Measurements from ENCODE around the gene ZAP70. TPM values are rescaled to one million over a fixed set of nuclear protein-coding genes. Genes with fewer than 3 reads are reported as not detected.

The ZAP70 gene
- total and polyA plus RNA-seq, 2 of the 13 experiments (the other 11 are each of a cell fraction or from before 2014, with no cell fraction given), result 0.51 to 4.0 TPM

DNA sequence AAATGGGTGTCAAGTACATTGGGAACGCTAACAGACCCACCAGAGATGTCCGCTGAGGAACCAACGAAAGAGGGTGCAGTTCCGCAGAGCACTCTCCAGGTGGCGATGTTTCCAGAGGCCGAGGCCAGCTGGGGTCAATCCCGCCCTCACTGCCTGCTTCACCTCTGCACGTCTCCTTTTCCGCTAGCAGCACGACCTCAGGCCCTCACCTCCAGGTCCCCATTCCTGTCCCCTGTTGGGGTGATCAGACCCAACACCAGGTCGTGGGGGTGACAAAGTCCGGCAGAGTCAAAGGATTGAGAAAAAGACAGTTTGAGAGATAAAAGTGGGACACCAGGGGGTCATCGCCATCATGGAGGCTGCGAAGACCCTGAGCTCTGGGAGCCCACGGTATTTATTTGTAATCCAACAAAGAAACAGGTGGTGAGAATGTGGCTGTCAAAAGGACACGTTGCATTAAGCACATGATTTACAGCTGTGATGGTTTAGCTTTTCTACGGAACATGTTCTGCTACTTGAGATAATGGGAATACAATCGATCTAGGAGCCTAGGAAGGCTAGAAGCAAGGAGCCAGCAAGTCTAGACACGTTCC, 27.3 kb downstream of the ZAP70 start (continued):
- no peak for TF ChIP-seq NFE2L1 (CRISPR knock-in tag; IDR thresholded peaks at IDR 0.05; ENCODE audit: borderline replicate concordance)
- TF ChIP-seq, protein P1, sequence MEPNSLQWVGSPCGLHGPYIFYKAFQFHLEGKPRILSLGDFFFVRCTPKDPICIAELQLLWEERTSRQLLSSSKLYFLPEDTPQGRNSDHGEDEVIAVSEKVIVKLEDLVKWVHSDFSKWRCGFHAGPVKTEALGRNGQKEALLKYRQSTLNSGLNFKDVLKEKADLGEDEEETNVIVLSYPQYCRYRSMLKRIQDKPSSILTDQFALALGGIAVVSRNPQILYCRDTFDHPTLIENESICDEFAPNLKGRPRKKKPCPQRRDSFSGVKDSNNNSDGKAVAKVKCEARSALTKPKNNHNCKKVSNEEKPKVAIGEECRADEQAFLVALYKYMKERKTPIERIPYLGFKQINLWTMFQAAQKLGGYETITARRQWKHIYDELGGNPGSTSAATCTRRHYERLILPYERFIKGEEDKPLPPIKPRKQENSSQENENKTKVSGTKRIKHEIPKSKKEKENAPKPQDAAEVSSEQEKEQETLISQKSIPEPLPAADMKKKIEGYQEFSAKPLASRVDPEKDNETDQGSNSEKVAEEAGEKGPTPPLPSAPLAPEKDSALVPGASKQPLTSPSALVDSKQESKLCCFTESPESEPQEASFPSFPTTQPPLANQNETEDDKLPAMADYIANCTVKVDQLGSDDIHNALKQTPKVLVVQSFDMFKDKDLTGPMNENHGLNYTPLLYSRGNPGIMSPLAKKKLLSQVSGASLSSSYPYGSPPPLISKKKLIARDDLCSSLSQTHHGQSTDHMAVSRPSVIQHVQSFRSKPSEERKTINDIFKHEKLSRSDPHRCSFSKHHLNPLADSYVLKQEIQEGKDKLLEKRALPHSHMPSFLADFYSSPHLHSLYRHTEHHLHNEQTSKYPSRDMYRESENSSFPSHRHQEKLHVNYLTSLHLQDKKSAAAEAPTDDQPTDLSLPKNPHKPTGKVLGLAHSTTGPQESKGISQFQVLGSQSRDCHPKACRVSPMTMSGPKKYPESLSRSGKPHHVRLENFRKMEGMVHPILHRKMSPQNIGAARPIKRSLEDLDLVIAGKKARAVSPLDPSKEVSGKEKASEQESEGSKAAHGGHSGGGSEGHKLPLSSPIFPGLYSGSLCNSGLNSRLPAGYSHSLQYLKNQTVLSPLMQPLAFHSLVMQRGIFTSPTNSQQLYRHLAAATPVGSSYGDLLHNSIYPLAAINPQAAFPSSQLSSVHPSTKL (CRISPR knock-in tag; IDR thresholded peaks at IDR 0.05), result 0 out of 2 replicates have a peak, but pooled peaks have one; percentile 27
- TF ChIP-seq DR1 (CRISPR knock-in tag; IDR thresholded peaks at IDR 0.05), result no peak
- TF ChIP-seq ZBTB8A (CRISPR knock-in tag; IDR thresholded peaks at IDR 0.05; ENCODE audit: borderline replicate concordance, low read depth), result no peak
- TF ChIP-seq, protein P2, sequence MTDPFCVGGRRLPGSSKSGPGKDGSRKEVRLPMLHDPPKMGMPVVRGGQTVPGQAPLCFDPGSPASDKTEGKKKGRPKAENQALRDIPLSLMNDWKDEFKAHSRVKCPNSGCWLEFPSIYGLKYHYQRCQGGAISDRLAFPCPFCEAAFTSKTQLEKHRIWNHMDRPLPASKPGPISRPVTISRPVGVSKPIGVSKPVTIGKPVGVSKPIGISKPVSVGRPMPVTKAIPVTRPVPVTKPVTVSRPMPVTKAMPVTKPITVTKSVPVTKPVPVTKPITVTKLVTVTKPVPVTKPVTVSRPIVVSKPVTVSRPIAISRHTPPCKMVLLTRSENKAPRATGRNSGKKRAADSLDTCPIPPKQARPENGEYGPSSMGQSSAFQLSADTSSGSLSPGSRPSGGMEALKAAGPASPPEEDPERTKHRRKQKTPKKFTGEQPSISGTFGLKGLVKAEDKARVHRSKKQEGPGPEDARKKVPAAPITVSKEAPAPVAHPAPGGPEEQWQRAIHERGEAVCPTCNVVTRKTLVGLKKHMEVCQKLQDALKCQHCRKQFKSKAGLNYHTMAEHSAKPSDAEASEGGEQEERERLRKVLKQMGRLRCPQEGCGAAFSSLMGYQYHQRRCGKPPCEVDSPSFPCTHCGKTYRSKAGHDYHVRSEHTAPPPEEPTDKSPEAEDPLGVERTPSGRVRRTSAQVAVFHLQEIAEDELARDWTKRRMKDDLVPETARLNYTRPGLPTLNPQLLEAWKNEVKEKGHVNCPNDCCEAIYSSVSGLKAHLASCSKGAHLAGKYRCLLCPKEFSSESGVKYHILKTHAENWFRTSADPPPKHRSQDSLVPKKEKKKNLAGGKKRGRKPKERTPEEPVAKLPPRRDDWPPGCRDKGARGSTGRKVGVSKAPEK (CRISPR knock-in tag; IDR thresholded peaks at IDR 0.05; ENCODE audit: borderline replicate concordance), result no peak
- TF ChIP-seq, protein P3, sequence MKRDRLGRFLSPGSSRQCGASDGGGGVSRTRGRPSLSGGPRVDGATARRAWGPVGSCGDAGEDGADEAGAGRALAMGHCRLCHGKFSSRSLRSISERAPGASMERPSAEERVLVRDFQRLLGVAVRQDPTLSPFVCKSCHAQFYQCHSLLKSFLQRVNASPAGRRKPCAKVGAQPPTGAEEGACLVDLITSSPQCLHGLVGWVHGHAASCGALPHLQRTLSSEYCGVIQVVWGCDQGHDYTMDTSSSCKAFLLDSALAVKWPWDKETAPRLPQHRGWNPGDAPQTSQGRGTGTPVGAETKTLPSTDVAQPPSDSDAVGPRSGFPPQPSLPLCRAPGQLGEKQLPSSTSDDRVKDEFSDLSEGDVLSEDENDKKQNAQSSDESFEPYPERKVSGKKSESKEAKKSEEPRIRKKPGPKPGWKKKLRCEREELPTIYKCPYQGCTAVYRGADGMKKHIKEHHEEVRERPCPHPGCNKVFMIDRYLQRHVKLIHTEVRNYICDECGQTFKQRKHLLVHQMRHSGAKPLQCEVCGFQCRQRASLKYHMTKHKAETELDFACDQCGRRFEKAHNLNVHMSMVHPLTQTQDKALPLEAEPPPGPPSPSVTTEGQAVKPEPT (CRISPR knock-in tag; IDR thresholded peaks at IDR 0.05; ENCODE audit: low read depth), result 0 out of 2 replicates have a peak, but pooled peaks have one; percentile 50
- TF ChIP-seq ZNF484 (CRISPR knock-in tag; IDR thresholded peaks at IDR 0.05; ENCODE audit: borderline replicate concordance, low read depth), result no peak
- TF ChIP-seq ATRX (CRISPR knock-in tag; IDR thresholded peaks at IDR 0.05; ENCODE audit: borderline replicate concordance), result no peak
- no peak for TF ChIP-seq SYNCRIP (IDR thresholded peaks at IDR 0.05; ENCODE audit: insufficient read depth, low read depth, low read length)
- no peak for TF ChIP-seq RBM39 (IDR thresholded peaks at IDR 0.05; ENCODE audit: low read depth, low read length, poor library complexity, severe bottlenecking)
- no peak for TF ChIP-seq SP4 (CRISPR knock-in tag; IDR thresholded peaks at IDR 0.05)
- peak; percentile 13; the same call in 1 of the 2 replicates for TF ChIP-seq CBX5 (CRISPR knock-in tag; IDR thresholded peaks at IDR 0.05; ENCODE audit: borderline replicate concordance)
- TF ChIP-seq, protein P4, sequence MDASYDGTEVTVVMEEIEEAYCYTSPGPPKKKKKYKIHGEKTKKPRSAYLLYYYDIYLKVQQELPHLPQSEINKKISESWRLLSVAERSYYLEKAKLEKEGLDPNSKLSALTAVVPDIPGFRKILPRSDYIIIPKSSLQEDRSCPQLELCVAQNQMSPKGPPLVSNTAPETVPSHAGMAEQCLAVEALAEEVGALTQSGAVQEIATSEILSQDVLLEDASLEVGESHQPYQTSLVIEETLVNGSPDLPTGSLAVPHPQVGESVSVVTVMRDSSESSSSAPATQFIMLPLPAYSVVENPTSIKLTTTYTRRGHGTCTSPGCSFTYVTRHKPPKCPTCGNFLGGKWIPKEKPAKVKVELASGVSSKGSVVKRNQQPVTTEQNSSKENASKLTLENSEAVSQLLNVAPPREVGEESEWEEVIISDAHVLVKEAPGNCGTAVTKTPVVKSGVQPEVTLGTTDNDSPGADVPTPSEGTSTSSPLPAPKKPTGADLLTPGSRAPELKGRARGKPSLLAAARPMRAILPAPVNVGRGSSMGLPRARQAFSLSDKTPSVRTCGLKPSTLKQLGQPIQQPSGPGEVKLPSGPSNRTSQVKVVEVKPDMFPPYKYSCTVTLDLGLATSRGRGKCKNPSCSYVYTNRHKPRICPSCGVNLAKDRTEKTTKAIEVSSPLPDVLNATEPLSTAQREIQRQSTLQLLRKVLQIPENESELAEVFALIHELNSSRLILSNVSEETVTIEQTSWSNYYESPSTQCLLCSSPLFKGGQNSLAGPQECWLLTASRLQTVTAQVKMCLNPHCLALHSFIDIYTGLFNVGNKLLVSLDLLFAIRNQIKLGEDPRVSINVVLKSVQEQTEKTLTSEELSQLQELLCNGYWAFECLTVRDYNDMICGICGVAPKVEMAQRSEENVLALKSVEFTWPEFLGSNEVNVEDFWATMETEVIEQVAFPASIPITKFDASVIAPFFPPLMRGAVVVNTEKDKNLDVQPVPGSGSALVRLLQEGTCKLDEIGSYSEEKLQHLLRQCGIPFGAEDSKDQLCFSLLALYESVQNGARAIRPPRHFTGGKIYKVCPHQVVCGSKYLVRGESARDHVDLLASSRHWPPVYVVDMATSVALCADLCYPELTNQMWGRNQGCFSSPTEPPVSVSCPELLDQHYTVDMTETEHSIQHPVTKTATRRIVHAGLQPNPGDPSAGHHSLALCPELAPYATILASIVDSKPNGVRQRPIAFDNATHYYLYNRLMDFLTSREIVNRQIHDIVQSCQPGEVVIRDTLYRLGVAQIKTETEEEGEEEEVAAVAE (CRISPR knock-in tag; IDR thresholded peaks at IDR 0.05; ENCODE audit: borderline replicate concordance), result no peak
